WTC11 (cell line): ENCODE data around the gene KAZN.

Source experiments
- CTCF ChIP-seq: fragments of 200-600 bp; IDR thresholded peaks from 2 replicates; pipeline ENCODE4 v1.8.0; 2022; ENCODE audit warnings: antibody characterized with exemption
- FOXP1 ChIP-seq: sonication (generic); formaldehyde crosslinking; IDR thresholded peaks from 2 replicates; pipeline ENCODE4 v1.8.0; 2022; ENCODE audit warnings: missing genetic modification reagents, mild to moderate bottlenecking, moderate library complexity, borderline replicate concordance
- MAX ChIP-seq: sonication (generic); formaldehyde crosslinking; IDR thresholded peaks from 2 replicates; pipeline ENCODE4 v1.8.0; 2022; ENCODE audit warnings: mild to moderate bottlenecking, missing genetic modification reagents
- MXD4 ChIP-seq: fragments of 250-450 bp; sonication (Bioruptor Pico); IDR thresholded peaks from 2 replicates; pipeline ENCODE4 v1.8.0; 2021; ENCODE audit warnings: mild to moderate bottlenecking, moderate library complexity, borderline replicate concordance
- MYBL2 ChIP-seq: sonication (generic); formaldehyde crosslinking; IDR thresholded peaks from 2 replicates; pipeline ENCODE4 v1.8.1; 2023; ENCODE audit warnings: mild to moderate bottlenecking, moderate library complexity, missing genetic modification reagents
- NFATC4 ChIP-seq: fragments of 250-450 bp; sonication (Bioruptor Pico); IDR thresholded peaks from 2 replicates; pipeline ENCODE4 v1.9.0; 2021; ENCODE audit warnings: mild to moderate bottlenecking
- NR2C2 ChIP-seq: sonication (generic); formaldehyde crosslinking; IDR thresholded peaks from 2 replicates; pipeline ENCODE4 v1.8.0; 2022; ENCODE audit warnings: mild to moderate bottlenecking, missing genetic modification reagents
- SP1 ChIP-seq: sonication (generic); formaldehyde crosslinking; conservative IDR thresholded peaks from 2 replicates; pipeline ENCODE4 v1.8.1; 2022; ENCODE audit warnings: missing genetic modification reagents
- ZMAT4 ChIP-seq: fragments of 250-450 bp; sonication (Bioruptor Pico); IDR thresholded peaks from 2 replicates; pipeline ENCODE4 v1.9.0; 2021; ENCODE audit warnings: mild to moderate bottlenecking
- TF ChIP-seq, protein P1 (sequence below): sonication (generic); formaldehyde crosslinking; conservative IDR thresholded peaks from 2 replicates; pipeline ENCODE4 v1.8.1; 2023; ENCODE audit warnings: mild to moderate bottlenecking, low read depth, missing genetic modification reagents, moderate library complexity
- TF ChIP-seq, protein P2 (sequence below): sonication (generic); formaldehyde crosslinking; IDR thresholded peaks from 2 replicates; pipeline ENCODE4 v1.8.1; 2023; ENCODE audit warnings: mild to moderate bottlenecking, missing genetic modification reagents, borderline replicate concordance

DNA sequence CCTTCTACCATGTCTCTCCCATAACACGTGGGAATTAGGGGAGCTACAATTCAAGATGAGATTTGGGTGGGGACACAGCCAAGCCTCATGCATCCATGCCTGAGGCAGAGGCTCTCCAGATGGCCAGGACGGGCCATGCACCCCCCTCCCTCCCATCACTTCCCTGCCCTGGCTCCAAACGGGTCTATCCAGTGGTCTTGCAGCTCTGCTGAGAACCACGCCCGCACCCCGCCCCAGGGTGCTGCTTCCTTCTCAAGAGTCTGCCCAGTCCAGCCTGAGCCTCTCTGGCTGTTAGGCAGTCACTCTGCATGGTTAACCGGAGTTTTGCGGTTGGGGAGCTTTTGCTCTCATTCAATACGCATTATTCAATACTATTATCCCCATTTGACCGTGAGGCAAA lies 423.6 kb downstream of the KAZN start:
- TF ChIP-seq MYBL2 (CRISPR knock-in tag): no peak
- TF ChIP-seq CTCF: no peak
- TF ChIP-seq, protein P1, sequence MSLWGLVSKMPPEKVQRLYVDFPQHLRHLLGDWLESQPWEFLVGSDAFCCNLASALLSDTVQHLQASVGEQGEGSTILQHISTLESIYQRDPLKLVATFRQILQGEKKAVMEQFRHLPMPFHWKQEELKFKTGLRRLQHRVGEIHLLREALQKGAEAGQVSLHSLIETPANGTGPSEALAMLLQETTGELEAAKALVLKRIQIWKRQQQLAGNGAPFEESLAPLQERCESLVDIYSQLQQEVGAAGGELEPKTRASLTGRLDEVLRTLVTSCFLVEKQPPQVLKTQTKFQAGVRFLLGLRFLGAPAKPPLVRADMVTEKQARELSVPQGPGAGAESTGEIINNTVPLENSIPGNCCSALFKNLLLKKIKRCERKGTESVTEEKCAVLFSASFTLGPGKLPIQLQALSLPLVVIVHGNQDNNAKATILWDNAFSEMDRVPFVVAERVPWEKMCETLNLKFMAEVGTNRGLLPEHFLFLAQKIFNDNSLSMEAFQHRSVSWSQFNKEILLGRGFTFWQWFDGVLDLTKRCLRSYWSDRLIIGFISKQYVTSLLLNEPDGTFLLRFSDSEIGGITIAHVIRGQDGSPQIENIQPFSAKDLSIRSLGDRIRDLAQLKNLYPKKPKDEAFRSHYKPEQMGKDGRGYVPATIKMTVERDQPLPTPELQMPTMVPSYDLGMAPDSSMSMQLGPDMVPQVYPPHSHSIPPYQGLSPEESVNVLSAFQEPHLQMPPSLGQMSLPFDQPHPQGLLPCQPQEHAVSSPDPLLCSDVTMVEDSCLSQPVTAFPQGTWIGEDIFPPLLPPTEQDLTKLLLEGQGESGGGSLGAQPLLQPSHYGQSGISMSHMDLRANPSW (CRISPR knock-in tag): no peak
- TF ChIP-seq MXD4 (CRISPR knock-in tag): no peak
- no peak for TF ChIP-seq SP1
- TF ChIP-seq NR2C2 (CRISPR knock-in tag): no peak
- TF ChIP-seq FOXP1 (CRISPR knock-in tag): no peak
- no peak for TF ChIP-seq ZMAT4 (CRISPR knock-in tag)
- TF ChIP-seq, protein P2, sequence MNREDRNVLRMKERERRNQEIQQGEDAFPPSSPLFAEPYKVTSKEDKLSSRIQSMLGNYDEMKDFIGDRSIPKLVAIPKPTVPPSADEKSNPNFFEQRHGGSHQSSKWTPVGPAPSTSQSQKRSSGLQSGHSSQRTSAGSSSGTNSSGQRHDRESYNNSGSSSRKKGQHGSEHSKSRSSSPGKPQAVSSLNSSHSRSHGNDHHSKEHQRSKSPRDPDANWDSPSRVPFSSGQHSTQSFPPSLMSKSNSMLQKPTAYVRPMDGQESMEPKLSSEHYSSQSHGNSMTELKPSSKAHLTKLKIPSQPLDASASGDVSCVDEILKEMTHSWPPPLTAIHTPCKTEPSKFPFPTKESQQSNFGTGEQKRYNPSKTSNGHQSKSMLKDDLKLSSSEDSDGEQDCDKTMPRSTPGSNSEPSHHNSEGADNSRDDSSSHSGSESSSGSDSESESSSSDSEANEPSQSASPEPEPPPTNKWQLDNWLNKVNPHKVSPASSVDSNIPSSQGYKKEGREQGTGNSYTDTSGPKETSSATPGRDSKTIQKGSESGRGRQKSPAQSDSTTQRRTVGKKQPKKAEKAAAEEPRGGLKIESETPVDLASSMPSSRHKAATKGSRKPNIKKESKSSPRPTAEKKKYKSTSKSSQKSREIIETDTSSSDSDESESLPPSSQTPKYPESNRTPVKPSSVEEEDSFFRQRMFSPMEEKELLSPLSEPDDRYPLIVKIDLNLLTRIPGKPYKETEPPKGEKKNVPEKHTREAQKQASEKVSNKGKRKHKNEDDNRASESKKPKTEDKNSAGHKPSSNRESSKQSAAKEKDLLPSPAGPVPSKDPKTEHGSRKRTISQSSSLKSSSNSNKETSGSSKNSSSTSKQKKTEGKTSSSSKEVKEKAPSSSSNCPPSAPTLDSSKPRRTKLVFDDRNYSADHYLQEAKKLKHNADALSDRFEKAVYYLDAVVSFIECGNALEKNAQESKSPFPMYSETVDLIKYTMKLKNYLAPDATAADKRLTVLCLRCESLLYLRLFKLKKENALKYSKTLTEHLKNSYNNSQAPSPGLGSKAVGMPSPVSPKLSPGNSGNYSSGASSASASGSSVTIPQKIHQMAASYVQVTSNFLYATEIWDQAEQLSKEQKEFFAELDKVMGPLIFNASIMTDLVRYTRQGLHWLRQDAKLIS: no peak
- no peak for TF ChIP-seq NFATC4 (CRISPR knock-in tag)
- no peak for TF ChIP-seq MAX (CRISPR knock-in tag)
